HT-29 (cell line): ENCODE data around the gene PSD2. TPM values are rescaled to one million over a fixed set of nuclear protein-coding genes. Genes with fewer than 3 reads are reported as not detected.
A peak's percentile ranks its signal among the peaks of the same experiment; 100 is the strongest.
"Not testable (repeated sequence)": the region's sequence is repeated elsewhere in the genome, so short reads cannot be mapped to it uniquely, and the experiment has no call there.

Source experiments
- DNase-seq: peaks from one replicate; pipeline ENCODE4 v3.0.0-alpha.2; 2015; ENCODE audit warnings: low spot score
- total RNA-seq: library from RNA; depleted of rRNA; stranded (reverse); fragments of >200 nt; shearing (Covaris generic); gene quantifications from 2 replicates; pipeline ENCODE4 v1.2.3, GENCODE V29; 2014

The PSD2 gene
- total RNA-seq, 1 experiment from 2014 or later: not detected

- DNase-seq: no peak
Observed at GRCh38 chr5:139789116-139789844, 6.3 kb upstream of the PSD2 start.

GRCh38 chr5:139789845-139790189 lies 5.8 kb upstream of the PSD2 start:
- DNase-seq: no peak

GRCh38 chr5:139792218-139792617 lies 3.4 kb upstream of the PSD2 start:
- DNase-seq: no peak

- DNase-seq: not testable (repeated sequence)
Observed at GRCh38 chr5:139792655-139793054, 3.0 kb upstream of the PSD2 start.

GRCh38 chr5:139794067-139794846 lies 1.4 kb upstream of the PSD2 start:
- no peak for DNase-seq

GRCh38 chr5:139796061-139796806 lies 626 bp downstream of the PSD2 start:
- no peak for DNase-seq

GRCh38 chr5:139797335-139797734 lies 1.7 kb downstream of the PSD2 start:
- DNase-seq: no peak

GRCh38 chr5:139797856-139798510 lies 2.4 kb downstream of the PSD2 start:
- no peak for DNase-seq

GRCh38 chr5:139798883-139799282 lies 3.3 kb downstream of the PSD2 start:
- DNase-seq: no peak

- no peak for DNase-seq
Observed at GRCh38 chr5:139799359-139799758, 3.8 kb downstream of the PSD2 start.

GRCh38 chr5:139803978-139804377 lies 8.4 kb downstream of the PSD2 start:
- no peak for DNase-seq

- DNase-seq: no peak
Observed at GRCh38 chr5:139804800-139805397, 9.3 kb downstream of the PSD2 start.

- no peak for DNase-seq
Observed at GRCh38 chr5:139805545-139805944, 9.9 kb downstream of the PSD2 start.

- DNase-seq: no peak
Observed at GRCh38 chr5:139806111-139806510, 10.5 kb downstream of the PSD2 start.

GRCh38 chr5:139806726-139807646 lies 11.4 kb downstream of the PSD2 start:
- no peak for DNase-seq

- DNase-seq: no peak
Observed at GRCh38 chr5:139807647-139808030, 12.0 kb downstream of the PSD2 start.

GRCh38 chr5:139808481-139809330 lies 13.1 kb downstream of the PSD2 start:
- DNase-seq: peak; percentile 37

GRCh38 chr5:139809331-139809810 lies 13.8 kb downstream of the PSD2 start:
- DNase-seq: no peak
